OCI-LY7 (cell line): Measurements from ENCODE around the gene PDRG1. TPM values are rescaled to one million over a fixed set of nuclear protein-coding genes. Genes with fewer than 3 reads are reported as not detected.

Experiments used
- BruUV-seq: library from RNA; stranded (reverse); fragments of 400-500 nt; replicated peaks from 2 replicates; lab custom pipeline; 2021; lab: Mats Ljungman, UMichigan
- CTCF ChIA-PET: fragments of 300-600 bp; sonication (Branson Sonifier 250); formaldehyde crosslinking; loops from one replicate; lab custom pipeline; 2022; ENCODE audit warnings: antibody characterized with exemption; ENCODE audit not compliant: unreplicated experiment; lab: Charles Lee
- POLR2A ChIA-PET: fragments of 300-600 bp; sonication (Branson Sonifier 250); formaldehyde crosslinking; loops from one replicate; lab custom pipeline; 2022; ENCODE audit warnings: antibody characterized with exemption; lab: Charles Lee
- DNase-seq: peaks from one replicate; pipeline ENCODE4 v3.0.0-alpha.2; 2015; ENCODE audit warnings: low spot score
- H2AFZ ChIP-seq: fragments of 200-600 bp; sonication (generic), shearing (Covaris generic); 2 replicates; pipeline ENCODE4 v1.6.1; 2014; ENCODE audit warnings: mild to moderate bottlenecking, antibody characterized with exemption, low read length, moderate library complexity
- H3K27ac ChIP-seq: fragments of 200-600 bp; sonication (generic); 2 replicates; pipeline ENCODE4 v1.5.1; 2014; ENCODE audit warnings: mixed run types, low read depth, mild to moderate bottlenecking, moderate library complexity, low read length, inconsistent platforms; ENCODE audit not compliant: poor library complexity, severe bottlenecking
- H3K36me3 ChIP-seq: fragments of 200-600 bp; sonication (generic); 2 replicates; pipeline ENCODE4 v1.6.1; 2014; ENCODE audit warnings: mild to moderate bottlenecking, antibody characterized with exemption, low read length, moderate library complexity, mixed read lengths; ENCODE audit not compliant: insufficient read depth
- H3K4me1 ChIP-seq: fragments of 200-600 bp; sonication (generic); 2 replicates; pipeline ENCODE4 v1.5.1; 2014; ENCODE audit warnings: mild to moderate bottlenecking, low read length; ENCODE audit not compliant: insufficient read depth, poor library complexity, severe bottlenecking
- H3K4me2 ChIP-seq: fragments of 200-600 bp; sonication (generic); 2 replicates; pipeline ENCODE4 v1.6.1; 2014; ENCODE audit warnings: mild to moderate bottlenecking, low read length
- H3K4me3 ChIP-seq: fragments of 200-600 bp; sonication (generic); 2 replicates; pipeline ENCODE4 v1.5.1; 2014; ENCODE audit warnings: mild to moderate bottlenecking, low read depth, low read length; ENCODE audit not compliant: poor library complexity, severe bottlenecking
- H3K79me2 ChIP-seq: fragments of 200-600 bp; sonication (generic); 2 replicates; pipeline ENCODE4 v1.6.1; 2016; ENCODE audit warnings: low read depth, mild to moderate bottlenecking, low read length, moderate library complexity, mixed read lengths; ENCODE audit not compliant: insufficient read depth
- H3K9me2 ChIP-seq: fragments of 200-600 bp; sonication (generic); 2 replicates; pipeline ENCODE4 v1.6.1; 2016; ENCODE audit warnings: mild to moderate bottlenecking, low read length, mixed read lengths; ENCODE audit not compliant: insufficient read depth
- H3K9me3 ChIP-seq: fragments of 200-600 bp; sonication (generic); 2 replicates; pipeline ENCODE4 v1.6.1; 2014; ENCODE audit warnings: mild to moderate bottlenecking, mixed run types, low read length, mixed read lengths
- H4K20me1 ChIP-seq: fragments of 200-600 bp; sonication (generic); 2 replicates; pipeline ENCODE4 v1.6.1; 2014; ENCODE audit warnings: mild to moderate bottlenecking, antibody characterized with exemption, low read length, moderate library complexity, mixed read lengths; ENCODE audit not compliant: insufficient read depth
- CTCF ChIP-seq: fragments of 200-600 bp; sonication (generic); conservative IDR thresholded peaks from 2 replicates; pipeline ENCODE4 v1.5.1; 2014; ENCODE audit warnings: mild to moderate bottlenecking, antibody characterized with exemption, low read length, moderate library complexity, mixed read lengths
- EZH2phosphoT487 ChIP-seq: fragments of 200-600 bp; sonication (generic); IDR thresholded peaks from 2 replicates; pipeline ENCODE4 v1.6.1; 2018; ENCODE audit warnings: low read depth, borderline replicate concordance, mild to moderate bottlenecking, mixed run types, antibody characterized with exemption, low read length, moderate library complexity, mixed read lengths
- intact Hi-C: fragments of 100-400 bp; cut with micrococcal nuclease; formaldehyde crosslinking; loops from one replicate; pipeline ENCODE4 v1.10.0; 2022; ENCODE audit not compliant: unreplicated experiment
- total RNA-seq, 2 experiments: library from RNA; depleted of rRNA in 1 of 2; stranded (reverse); fragments of >200 nt in 1 of 2; shearing (Covaris generic) in 1 of 2; gene quantifications; 2 replicates each; pipeline ENCODE4 v1.2.3, GENCODE V29; 2014 to 2022

PDRG1 gene
- total RNA-seq, 2 experiments from 2014 or later: 9.7 to 22.5 TPM

DNA sequence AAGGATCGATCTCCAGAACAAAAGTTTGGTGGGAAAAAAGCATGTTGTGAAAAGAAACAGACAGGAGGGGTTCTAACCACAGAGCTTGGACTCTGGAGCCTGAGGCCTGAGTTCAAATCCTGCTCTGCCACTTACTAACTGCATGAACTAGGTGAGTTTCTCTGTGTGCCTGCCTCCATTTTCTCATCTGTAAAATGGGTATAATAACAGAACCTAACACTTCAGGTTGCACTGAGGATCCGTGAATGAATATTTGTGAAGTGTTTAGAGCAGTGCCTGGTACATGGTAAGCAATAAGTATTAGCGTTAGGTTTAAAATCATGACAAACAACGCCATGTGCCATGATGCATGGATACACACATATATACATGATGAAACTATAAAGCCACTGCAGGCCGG is 44.8 kb downstream of the PDRG1 start:
- intact Hi-C loops: no loop called here
- H3K4me1 ChIP-seq: no peaks in the 10 kb centered on the region
- H3K79me2 ChIP-seq: no peaks in the 10 kb centered on the region
- no peak overlapping the region for H3K4me3 ChIP-seq
- no peak overlapping the region for H2AFZ ChIP-seq
- POLR2A ChIA-PET: no interaction called here
- H3K4me2 ChIP-seq: no peak overlapping the region
- H3K9me3 ChIP-seq: no peaks in the 10 kb centered on the region
- TF ChIP-seq CTCF: no peak
- TF ChIP-seq EZH2phosphoT487: no peak
- no peak overlapping the region for H3K27ac ChIP-seq
- no TSS peak for BruUV-seq
- no peaks in the 10 kb centered on the region for H4K20me1 ChIP-seq
- no peaks in the 10 kb centered on the region for H3K36me3 ChIP-seq
- DNase-seq: no peak
- CTCF ChIA-PET: no interaction called here
- no peaks in the 10 kb centered on the region for H3K9me2 ChIP-seq

GRCh38 chr20:31906001-31906400 is 45.8 kb downstream of the PDRG1 start:
- Histone ChIP-seq H3K4me1 (no peaks in the 10 kb centered on the region), H3K27ac (no peak overlapping the region), H3K4me3 (no peak overlapping the region), H3K9me2 (no peaks in the 10 kb centered on the region), H3K36me3 (no peaks in the 10 kb centered on the region), H2AFZ (no peak overlapping the region), H3K9me3 (no peaks in the 10 kb centered on the region), H3K4me2 (no peak overlapping the region), H3K79me2 (no peaks in the 10 kb centered on the region), H4K20me1 (no peaks in the 10 kb centered on the region)
- BruUV-seq: no TSS peak
- ChIA-PET CTCF (no interaction called here), POLR2A (no interaction called here)
- intact Hi-C loops: no loop called here
- TF ChIP-seq CTCF (no peak), EZH2phosphoT487 (no peak)
- DNase-seq: no peak

DNA sequence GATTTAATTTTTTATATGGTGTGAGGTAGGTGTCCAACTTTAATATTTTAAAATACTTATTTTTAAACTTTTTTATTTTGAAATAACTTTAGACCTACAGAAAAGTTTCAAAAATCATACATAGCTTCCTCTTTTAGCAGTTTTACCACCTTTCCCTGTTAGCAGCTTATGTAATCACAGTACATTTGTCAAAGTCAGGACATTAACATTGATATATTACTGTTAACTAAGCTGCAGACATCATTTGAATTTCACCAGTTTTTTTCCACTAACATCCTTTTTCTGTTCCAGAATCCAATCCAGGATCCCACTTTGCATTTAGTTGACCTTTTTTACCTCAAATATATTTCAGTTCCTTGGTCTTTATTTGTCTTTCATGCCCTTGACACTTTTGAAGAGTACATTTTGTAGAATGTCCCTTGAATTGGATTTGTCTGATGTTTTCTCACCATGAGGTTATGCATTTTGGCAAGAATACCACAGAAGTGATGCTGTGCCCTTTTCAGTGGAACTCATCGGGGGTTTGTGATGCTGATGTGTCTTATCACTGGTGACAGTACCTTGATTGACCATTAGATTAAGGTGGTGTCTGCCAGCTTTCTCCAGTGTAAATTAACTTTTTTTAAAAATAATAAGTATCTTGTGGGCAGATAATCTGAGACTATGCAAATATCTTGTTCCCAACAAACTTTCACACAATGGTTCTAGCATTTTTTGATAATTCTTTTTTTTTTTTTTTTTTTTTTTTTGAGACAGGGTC is 48.0 kb downstream of the PDRG1 start:
- CTCF ChIA-PET: no interaction called here
- Histone ChIP-seq H3K4me2 (no peak overlapping the region), H4K20me1 (no peaks in the 10 kb centered on the region), H3K4me1 (no peaks in the 10 kb centered on the region), H2AFZ (no peak overlapping the region), H3K36me3 (no peaks in the 10 kb centered on the region), H3K79me2 (no peaks in the 10 kb centered on the region), H3K9me2 (no peaks in the 10 kb centered on the region), H3K4me3 (no peak overlapping the region), H3K9me3 (no peaks in the 10 kb centered on the region), H3K27ac (no peak overlapping the region)
- no TSS peak for BruUV-seq
- POLR2A ChIA-PET: interaction anchor here (0.6 kb wide), 1 partner anchor 8 kb away, joined by 3 read pairs; no protein-coding TSS in a partner anchor
- no peak for DNase-seq
- intact Hi-C loops: no loop called here
- TF ChIP-seq EZH2phosphoT487: no peak
- no peak for TF ChIP-seq CTCF
